Vagina (tissue), 2 donors: ENCODE data around the gene LUZP1.

Source experiments
- POLR2AphosphoS5 ChIP-seq, 2 donors: sonication (generic); formaldehyde crosslinking; IDR thresholded peaks; one replicate each; pipeline ENCODE4 v1.9.0; 2017; ENCODE audit warnings: antibody characterized with exemption in 2 of 2, mild to moderate bottlenecking in 2 of 2, low read depth in 1 of 2; ENCODE audit not compliant: insufficient read depth in 1 of 2
- TF ChIP-seq, protein P1 (sequence below), 3 experiments: fragments of 450-650 bp in 2 of 3; fragments of 200-600 bp in 1 of 3; sonication (generic) in 1 of 3; IDR thresholded peaks; one replicate each; pipeline ENCODE4 v1.5.1; 2017 to 2019; ENCODE audit warnings: antibody characterized with exemption in 3 of 3, mild to moderate bottlenecking in 2 of 3, moderate library complexity in 2 of 3

- TF ChIP-seq POLR2AphosphoS5 (IDR thresholded peaks at IDR 0.05; ENCODE audit: insufficient read depth in 1 of 2, low read depth in 1 of 2), result no peak
- TF ChIP-seq, protein P1, sequence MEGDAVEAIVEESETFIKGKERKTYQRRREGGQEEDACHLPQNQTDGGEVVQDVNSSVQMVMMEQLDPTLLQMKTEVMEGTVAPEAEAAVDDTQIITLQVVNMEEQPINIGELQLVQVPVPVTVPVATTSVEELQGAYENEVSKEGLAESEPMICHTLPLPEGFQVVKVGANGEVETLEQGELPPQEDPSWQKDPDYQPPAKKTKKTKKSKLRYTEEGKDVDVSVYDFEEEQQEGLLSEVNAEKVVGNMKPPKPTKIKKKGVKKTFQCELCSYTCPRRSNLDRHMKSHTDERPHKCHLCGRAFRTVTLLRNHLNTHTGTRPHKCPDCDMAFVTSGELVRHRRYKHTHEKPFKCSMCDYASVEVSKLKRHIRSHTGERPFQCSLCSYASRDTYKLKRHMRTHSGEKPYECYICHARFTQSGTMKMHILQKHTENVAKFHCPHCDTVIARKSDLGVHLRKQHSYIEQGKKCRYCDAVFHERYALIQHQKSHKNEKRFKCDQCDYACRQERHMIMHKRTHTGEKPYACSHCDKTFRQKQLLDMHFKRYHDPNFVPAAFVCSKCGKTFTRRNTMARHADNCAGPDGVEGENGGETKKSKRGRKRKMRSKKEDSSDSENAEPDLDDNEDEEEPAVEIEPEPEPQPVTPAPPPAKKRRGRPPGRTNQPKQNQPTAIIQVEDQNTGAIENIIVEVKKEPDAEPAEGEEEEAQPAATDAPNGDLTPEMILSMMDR (IDR thresholded peaks at IDR 0.05), result no peak
These were observed 65.4 kb downstream of the LUZP1 start for GRCh38 chr1:23103001-23103889.
